Measurements from ENCODE around the gene MPPED2.

Gene MPPED2

DNA sequence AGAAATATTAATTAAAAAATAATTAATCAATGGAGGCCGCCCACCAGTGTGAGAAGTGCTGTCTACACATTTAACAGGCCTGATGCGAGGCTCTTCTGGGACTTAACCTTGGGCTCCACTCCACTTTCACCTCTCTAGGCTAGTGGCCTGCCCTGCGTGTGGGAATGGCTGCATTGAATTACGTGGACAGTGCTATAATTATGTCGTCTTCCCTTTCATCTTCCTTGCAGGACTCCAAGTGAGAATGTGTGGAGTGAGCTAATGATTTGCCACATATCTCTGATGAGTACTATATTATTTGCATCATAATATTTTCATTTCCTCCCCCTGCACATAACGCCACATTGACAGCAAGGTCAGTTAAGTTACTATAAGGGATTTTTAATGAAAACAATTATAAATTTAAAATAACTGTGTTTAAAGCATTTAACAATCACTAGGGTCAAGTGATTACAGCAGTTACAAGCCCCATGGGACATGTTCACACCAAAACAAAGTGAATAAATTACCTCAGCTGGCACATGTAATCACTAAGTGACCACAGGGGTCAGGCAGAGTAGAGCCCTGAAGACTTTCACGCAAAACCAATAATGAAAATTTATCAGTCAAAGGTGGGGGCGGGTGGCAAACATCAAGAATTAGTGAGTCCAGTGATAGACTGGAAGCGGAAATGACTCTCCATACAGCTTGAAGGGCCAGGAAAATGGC, 63.5 kb downstream of the MPPED2 start:
- no peak for DNase-seq

GRCh38 chr11:30521297-30522071, 64.7 kb downstream of the MPPED2 start:
- no peak for DNase-seq

DNA sequence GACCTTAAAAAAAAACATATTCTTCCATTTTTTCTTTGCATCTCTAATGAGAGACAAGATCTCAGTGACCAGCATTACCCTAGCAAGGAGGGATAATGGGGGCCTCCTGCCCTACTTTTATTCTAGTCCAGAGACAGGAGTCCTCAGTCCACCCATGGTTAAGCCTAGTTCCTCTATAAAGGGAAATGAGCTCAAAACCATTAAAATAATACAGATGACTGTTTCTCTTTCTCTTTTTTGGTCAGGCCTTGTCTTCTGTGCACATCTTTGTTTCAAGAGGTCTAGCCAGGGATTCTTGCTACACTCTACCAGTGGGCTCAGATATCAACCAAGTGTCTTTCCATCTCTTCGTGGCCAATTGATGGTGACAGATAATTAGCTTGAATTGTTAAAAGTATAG, 73.1 kb downstream of the MPPED2 start:
- no peak for DNase-seq

GRCh38 chr11:30511408-30511807, 74.7 kb downstream of the MPPED2 start:
- DNase-seq, result no peak

DNA sequence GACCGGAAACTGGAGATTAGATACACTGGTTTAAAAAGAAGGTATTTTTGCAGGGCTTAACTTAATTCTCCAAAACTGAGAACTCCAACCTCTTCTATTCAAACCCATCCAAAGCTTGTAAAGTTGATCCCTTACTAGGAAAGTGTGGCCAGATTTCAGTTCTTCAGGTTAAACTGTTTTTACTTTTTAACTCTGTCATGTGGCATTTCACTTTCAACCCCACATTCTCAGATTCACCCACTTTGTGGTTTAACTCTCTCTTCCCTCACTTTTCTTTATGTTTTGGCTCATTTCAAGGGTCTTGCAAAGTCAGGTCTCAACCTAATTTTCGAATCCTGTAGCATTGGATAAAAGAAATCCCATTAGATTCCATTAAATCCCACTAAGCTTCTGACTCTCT, 75.4 kb downstream of the MPPED2 start:
- no peak for DNase-seq

GRCh38 chr11:30509364-30509763, 76.8 kb downstream of the MPPED2 start:
- no peak for DNase-seq

DNA sequence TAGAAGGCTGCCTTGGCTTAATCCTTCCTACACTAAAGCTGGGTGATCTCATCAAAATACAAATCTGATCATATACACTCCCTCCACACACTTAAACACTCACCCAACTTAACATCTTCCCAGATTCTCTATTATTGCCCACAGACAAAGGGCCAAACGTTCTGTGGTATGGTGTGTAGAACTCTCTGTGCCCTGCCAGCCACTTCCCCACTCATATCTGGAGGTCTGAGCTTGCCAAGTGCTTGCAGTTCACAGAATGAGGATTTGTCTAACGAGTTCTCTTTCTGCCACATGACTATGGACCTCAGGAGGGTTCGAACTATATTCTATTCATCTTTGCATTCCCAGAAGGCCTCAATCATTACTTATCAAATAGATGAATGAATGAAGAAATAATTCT, 77.6 kb downstream of the MPPED2 start:
- no peak for DNase-seq

DNA sequence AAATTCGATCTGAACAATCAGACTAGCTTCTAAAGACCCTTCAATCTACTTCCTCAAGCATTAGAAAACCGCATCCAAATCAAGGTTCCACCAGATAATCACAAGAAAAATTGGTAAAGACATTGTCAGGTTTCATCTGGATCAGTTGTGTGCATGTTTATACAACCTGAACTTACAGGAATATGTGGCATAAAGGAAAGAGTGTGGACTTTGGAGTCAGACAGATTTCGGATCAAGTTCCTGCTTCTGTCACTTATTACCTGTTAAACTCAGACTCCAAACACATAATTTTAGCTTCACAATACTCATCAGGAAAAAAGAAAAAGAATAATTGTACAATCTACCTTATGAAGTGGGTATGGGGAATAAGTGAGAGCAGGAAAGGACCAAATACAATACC, 80.5 kb downstream of the MPPED2 start:
- no peak for DNase-seq

GRCh38 chr11:30504468-30504867, 81.7 kb downstream of the MPPED2 start:
- DNase-seq, result no peak

- no peak for DNase-seq
These were observed 83.0 kb downstream of the MPPED2 start for GRCh38 chr11:30503156-30503555.

DNA sequence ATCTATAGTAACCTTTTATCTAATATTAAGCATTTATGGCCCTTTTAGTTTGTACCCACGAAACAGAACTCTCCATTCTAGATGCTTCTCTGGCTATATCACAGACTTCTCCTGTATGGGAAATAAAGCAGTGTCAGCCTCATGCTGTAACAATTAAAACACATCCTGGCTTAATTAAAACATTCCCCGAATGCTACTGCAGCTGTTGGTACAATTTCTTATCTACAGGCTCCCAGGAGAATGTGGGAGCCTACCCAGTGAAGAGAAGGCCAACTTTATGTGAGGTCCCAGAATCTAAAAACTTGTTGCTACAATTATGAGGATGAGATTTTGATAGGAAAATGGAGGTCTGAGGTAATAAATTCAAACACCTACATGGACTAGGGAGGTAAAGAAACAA, 83.8 kb downstream of the MPPED2 start:
- no peak for DNase-seq

GRCh38 chr11:30501744-30502143, 84.4 kb downstream of the MPPED2 start:
- no peak for DNase-seq

DNA sequence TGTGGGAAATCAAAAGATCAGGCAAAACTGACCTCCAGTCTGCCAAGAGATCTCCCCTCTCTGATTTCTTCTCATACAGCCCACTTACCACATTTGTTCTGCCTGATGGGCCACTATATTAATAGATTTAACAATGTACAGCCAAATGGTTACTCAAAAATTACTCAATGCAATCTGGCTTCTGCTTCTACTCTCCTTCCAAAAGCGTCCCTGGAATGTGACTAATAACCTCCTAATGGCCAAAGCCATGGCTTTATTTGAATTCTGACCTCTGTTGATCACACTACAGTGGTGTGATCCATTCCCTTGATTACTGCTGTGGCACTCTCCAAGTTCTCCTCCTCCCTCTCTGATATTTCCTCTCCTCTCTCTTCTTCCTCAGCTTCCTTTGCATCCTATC, 86.2 kb downstream of the MPPED2 start:
- no peak for DNase-seq

DNA sequence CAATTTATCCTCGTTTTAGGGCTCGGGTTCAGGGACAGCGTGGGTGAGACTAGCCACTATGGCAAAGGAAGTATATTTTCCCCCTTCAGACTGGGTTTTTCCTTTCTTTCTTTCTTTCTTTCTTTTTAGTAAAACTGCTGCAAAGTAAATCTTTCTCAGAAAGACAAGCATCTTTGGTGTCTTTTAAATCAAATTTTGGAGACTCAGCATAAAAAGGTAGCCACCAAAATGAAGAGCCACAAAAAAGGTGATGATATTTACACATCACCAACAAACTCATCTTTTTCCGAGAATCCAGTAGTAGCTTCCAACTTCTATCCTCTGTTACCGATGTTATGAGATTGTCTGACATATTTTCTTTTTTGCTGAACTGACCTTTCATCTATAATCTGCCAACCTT, 88.6 kb downstream of the MPPED2 start:
- DNase-seq, result no peak

DNA sequence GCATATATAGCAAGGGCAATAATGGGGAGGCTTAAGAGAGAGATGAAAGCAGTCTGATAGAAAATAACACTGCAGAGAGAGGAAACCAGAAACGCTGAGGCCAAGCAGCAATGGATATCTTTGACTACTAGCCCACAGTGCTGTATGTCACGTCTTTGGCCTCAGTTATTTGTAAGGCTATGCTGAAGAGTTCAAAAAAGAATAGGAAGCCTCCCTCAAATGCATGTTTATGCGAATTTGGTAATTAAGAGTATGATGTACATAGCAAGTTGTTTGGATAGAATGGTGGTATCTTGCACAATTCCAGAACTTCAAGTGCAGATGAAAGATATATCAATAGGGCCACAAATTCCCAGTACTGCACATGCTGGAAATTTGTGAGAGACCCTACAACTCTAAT, 89.2 kb downstream of the MPPED2 start:
- no peak for DNase-seq

DNA sequence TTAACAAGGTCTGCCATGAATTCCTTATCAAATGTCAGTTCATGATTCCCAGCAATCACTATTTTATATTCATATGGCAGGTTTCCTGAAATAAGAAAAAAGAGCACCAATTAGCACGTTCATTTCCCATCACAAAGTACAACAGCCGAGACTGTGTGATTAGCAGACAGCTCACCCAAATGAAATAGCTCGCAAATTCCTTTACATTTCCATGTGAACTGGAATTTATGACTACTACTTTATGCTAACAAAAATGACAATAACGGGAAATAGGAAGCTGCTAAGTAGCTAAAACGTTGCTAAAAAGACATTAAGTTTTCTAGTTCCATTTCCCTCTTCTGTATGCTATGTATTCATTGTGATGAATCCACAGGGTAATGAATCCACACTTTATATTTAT, 90.7 kb downstream of the MPPED2 start:
- no peak for DNase-seq

GRCh38 chr11:30489511-30489910, 96.6 kb downstream of the MPPED2 start:
- no peak for DNase-seq

GRCh38 chr11:30489076-30489475, 97.1 kb downstream of the MPPED2 start:
- DNase-seq, result no peak

DNA sequence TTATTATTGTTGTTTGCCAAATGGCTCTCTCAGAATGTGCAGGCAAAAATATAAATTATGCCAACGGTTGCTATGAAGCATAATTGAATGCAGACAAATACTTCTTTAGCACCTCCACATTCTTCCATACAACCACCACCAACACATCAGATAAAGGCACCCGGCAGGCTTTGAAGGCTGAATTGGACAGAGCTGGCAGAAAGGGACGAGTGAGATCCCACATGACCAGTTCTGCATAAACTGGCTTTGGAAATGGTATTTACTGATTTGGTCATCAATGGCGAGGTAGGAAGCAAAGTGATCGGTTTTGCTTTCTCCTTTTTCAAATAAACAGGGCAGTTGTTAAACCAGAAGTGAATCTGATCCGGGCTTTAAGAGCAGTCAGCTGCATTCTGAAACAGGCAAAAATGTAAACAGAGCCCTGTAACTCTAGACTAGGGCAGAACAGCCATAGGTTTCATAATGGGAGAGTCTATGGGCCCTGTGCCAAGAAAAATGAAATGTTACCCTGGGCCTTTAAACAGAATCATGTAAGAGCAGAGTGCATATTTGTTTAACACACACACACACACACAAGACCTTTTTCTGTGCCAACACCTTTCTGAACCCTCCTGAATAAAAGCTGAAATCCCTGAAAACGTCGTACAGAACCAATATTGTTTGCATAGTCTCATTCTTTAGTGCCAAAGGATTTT, 97.7 kb downstream of the MPPED2 start:
- no peak for DNase-seq

GRCh38 chr11:30487200-30487898, 98.8 kb downstream of the MPPED2 start:
- no peak for DNase-seq

GRCh38 chr11:30485756-30486155, 100.4 kb downstream of the MPPED2 start:
- DNase-seq, result no peak

- DNase-seq, result no peak
These were observed 100.9 kb downstream of the MPPED2 start for GRCh38 chr11:30485222-30485621.

GRCh38 chr11:30483056-30483455, 103.1 kb downstream of the MPPED2 start:
- no peak for DNase-seq
